CD14-positive monocyte (primary cell): ENCODE results near the gene MT1G. TPM values are rescaled to one million over a fixed set of nuclear protein-coding genes. Genes with fewer than 3 reads are reported as not detected.
"Not testable (repeated sequence)": the region's sequence is repeated elsewhere in the genome, so short reads cannot be mapped to it uniquely, and the experiment has no call there.

Source experiments
- DNase-seq, 3 donors: peaks; one replicate each; pipeline ENCODE4 v3.0.0-alpha.2; 2011 to 2022
- H2AFZ ChIP-seq: 2 replicates; pipeline ENCODE4 v1.6.0; 2012; ENCODE audit warnings: mild to moderate bottlenecking, low read depth, low read length, inconsistent platforms; ENCODE audit not compliant: insufficient read depth, poor library complexity, severe bottlenecking
- H3K27ac ChIP-seq, 2 donors: 1 replicate in 1 of 2; 2 replicates in 1 of 2; pipeline ENCODE4 v1.5.1; 2012 to 2013; ENCODE audit warnings: low read length in 2 of 2, control low read depth in 1 of 2, inconsistent platforms in 1 of 2, low read depth in 1 of 2, mild to moderate bottlenecking in 1 of 2
- H3K27me3 ChIP-seq, 2 donors: one replicate each; pipeline versions ENCODE4 v1.6.0 to v1.6.1; 2011 to 2013; ENCODE audit warnings: low read length in 2 of 2; ENCODE audit not compliant: control insufficient read depth in 2 of 2, insufficient read depth in 2 of 2
- H3K36me3 ChIP-seq, 2 donors: replicated peaks in 1 of 2; 1 replicate in 1 of 2; 2 replicates in 1 of 2; pipeline versions ENCODE4 v1.5.1 to v1.6.1; 2012 to 2013; ENCODE audit warnings: low read length in 2 of 2, control low read depth in 1 of 2, inconsistent platforms in 1 of 2, mild to moderate bottlenecking in 1 of 2; ENCODE audit not compliant: insufficient read depth in 2 of 2, control insufficient read depth in 1 of 2
- H3K4me1 ChIP-seq, 2 donors: 1 replicate in 1 of 2; 2 replicates in 1 of 2; pipeline versions ENCODE4 v1.5.1 to v1.6.1; 2012 to 2013; ENCODE audit warnings: low read length in 2 of 2, control low read depth in 1 of 2, inconsistent platforms in 1 of 2, mild to moderate bottlenecking in 1 of 2, moderate library complexity in 1 of 2; ENCODE audit not compliant: insufficient read depth in 2 of 2, control insufficient read depth in 1 of 2
- H3K4me2 ChIP-seq: replicated peaks from 2 replicates; pipeline ENCODE3; 2012; ENCODE audit warnings: low read length, moderate library complexity, mild to moderate bottlenecking; ENCODE audit not compliant: poor library complexity, severe bottlenecking; ENCODE audit errors: extremely low read depth
- H3K4me3 ChIP-seq, 3 experiments: fragments of 200-600 bp in 1 of 3; sonication (generic) in 1 of 3; replicated peaks in 1 of 3; 1 replicate in 2 of 3; 2 replicates in 1 of 3; pipeline ENCODE4 v1.5.1; 2011 to 2013; ENCODE audit warnings: low read length in 3 of 3, mild to moderate bottlenecking in 3 of 3, control low read depth in 2 of 3, low read depth in 2 of 3, inconsistent platforms in 1 of 3, moderate library complexity in 1 of 3
- H3K79me2 ChIP-seq: 2 replicates; pipeline ENCODE4 v1.6.0; 2012; ENCODE audit warnings: mild to moderate bottlenecking, control low read depth, inconsistent platforms, low read length, moderate library complexity; ENCODE audit not compliant: insufficient read depth
- H3K9ac ChIP-seq: 2 replicates; pipeline ENCODE4 v1.6.0; 2017; ENCODE audit warnings: low read length, mild to moderate bottlenecking; ENCODE audit not compliant: insufficient read depth, poor library complexity, severe bottlenecking
- H3K9me3 ChIP-seq, 2 donors: replicated peaks in 1 of 2; 1 replicate in 1 of 2; 2 replicates in 1 of 2; pipeline versions ENCODE4 v1.5.1 to v1.6.1; 2012 to 2013; ENCODE audit warnings: low read length in 2 of 2, control low read depth in 1 of 2; ENCODE audit not compliant: control insufficient read depth in 1 of 2, insufficient read depth in 1 of 2
- H4K20me1 ChIP-seq: 2 replicates; pipeline ENCODE4 v1.6.0; 2012; ENCODE audit warnings: mild to moderate bottlenecking, low read length, control low read depth, moderate library complexity; ENCODE audit not compliant: insufficient read depth
- H3K27ac Mint-ChIP-seq, 7 donors: one replicate each; pipeline ENCODE4 v1.8.0; 2020; ENCODE audit warnings: mild to moderate bottlenecking in 7 of 7, mixed read lengths in 7 of 7, moderate library complexity in 6 of 7, inconsistent platforms in 2 of 7
- H3K27me3 Mint-ChIP-seq, 3 donors: one replicate each; pipeline ENCODE4 v1.8.0; 2021 to 2022; ENCODE audit warnings: low read depth in 3 of 3, mild to moderate bottlenecking in 3 of 3, mixed read lengths in 3 of 3, moderate library complexity in 3 of 3, inconsistent platforms in 1 of 3
- H3K36me3 Mint-ChIP-seq, 2 donors: one replicate each; pipeline ENCODE4 v1.8.0; 2020; ENCODE audit warnings: mixed read lengths in 2 of 2, inconsistent platforms in 1 of 2, mild to moderate bottlenecking in 1 of 2
- H3K4me1 Mint-ChIP-seq: one replicate; pipeline ENCODE4 v1.8.0; 2020; ENCODE audit warnings: mild to moderate bottlenecking, mixed read lengths
- H3K4me3 Mint-ChIP-seq, 2 donors: one replicate each; pipeline ENCODE4 v1.8.0; 2020; ENCODE audit warnings: mild to moderate bottlenecking in 2 of 2, mixed read lengths in 2 of 2, moderate library complexity in 1 of 2
- H3K9me3 Mint-ChIP-seq, 7 donors: one replicate each; pipeline ENCODE4 v1.8.0; 2020 to 2022; ENCODE audit warnings: mixed read lengths in 7 of 7, mild to moderate bottlenecking in 6 of 7, moderate library complexity in 6 of 7, inconsistent platforms in 2 of 7
- WGBS: methylation state at CpG from one replicate; pipeline ENCODE4 v1.1.5; 2013; ENCODE audit warnings: missing lambda C conversion rate; ENCODE audit not compliant: insufficient coverage; 5-methylcytosine and 5-hydroxymethylcytosine counted together
- intact Hi-C, 2 donors: fragments of 100-400 bp; cut with micrococcal nuclease; formaldehyde crosslinking; loops; one replicate each; pipeline versions ENCODE4 v1.15.0 to v1.15.1; 2023
- polyA minus RNA-seq: library from RNA; depleted of rRNA, polyadenylated mRNA; stranded (reverse); fragments of >200 nt; gene quantifications from 2 replicates; pipeline ENCODE4 v1.2.3, GENCODE V29; 2012
- polyA plus RNA-seq, 3 donors: library from polyadenylated mRNA; depleted of rRNA in 1 of 3; unstranded in 2 of 3; stranded (reverse) in 1 of 3; fragments of 300-500 nt in 2 of 3; fragments of >200 nt in 1 of 3; fragmentation: Illumina TruSeq in 2 of 3; gene quantifications; 1 replicate in 2 of 3; 2 replicates in 1 of 3; pipeline ENCODE4 v1.2.3, GENCODE V29; 2012 to 2021
- total RNA-seq, 12 experiments: library from RNA in 1 of 12; stranded (reverse) in 1 of 12; fragments of 120-200 nt in 1 of 12; gene quantifications; one replicate each; pipeline ENCODE4 v1.2.4 and lab custom pipeline; 2013 to 2026; ENCODE audit warnings: mixed read lengths in 6 of 12, inconsistent platforms in 1 of 12
- TF ChIP-seq, protein P1 (sequence below): fragments of 200-600 bp; IDR thresholded peaks from one replicate; pipeline ENCODE4 v1.8.0; 2022; ENCODE audit warnings: antibody characterized with exemption, mild to moderate bottlenecking

The MT1G gene
- 0.15 TPM for total RNA-seq (2013)
- 1 to 10 TPM in 2 of 3 donors, not detected in 1; 1.1 to 1.4 TPM for polyA plus RNA-seq
- not detected in 2 replicates for polyA minus RNA-seq
- 0 to 0.45 (median 0) reads per million in 11 experiments for total RNA-seq (lab: John Stamatoyannopoulos, UW)

DNA sequence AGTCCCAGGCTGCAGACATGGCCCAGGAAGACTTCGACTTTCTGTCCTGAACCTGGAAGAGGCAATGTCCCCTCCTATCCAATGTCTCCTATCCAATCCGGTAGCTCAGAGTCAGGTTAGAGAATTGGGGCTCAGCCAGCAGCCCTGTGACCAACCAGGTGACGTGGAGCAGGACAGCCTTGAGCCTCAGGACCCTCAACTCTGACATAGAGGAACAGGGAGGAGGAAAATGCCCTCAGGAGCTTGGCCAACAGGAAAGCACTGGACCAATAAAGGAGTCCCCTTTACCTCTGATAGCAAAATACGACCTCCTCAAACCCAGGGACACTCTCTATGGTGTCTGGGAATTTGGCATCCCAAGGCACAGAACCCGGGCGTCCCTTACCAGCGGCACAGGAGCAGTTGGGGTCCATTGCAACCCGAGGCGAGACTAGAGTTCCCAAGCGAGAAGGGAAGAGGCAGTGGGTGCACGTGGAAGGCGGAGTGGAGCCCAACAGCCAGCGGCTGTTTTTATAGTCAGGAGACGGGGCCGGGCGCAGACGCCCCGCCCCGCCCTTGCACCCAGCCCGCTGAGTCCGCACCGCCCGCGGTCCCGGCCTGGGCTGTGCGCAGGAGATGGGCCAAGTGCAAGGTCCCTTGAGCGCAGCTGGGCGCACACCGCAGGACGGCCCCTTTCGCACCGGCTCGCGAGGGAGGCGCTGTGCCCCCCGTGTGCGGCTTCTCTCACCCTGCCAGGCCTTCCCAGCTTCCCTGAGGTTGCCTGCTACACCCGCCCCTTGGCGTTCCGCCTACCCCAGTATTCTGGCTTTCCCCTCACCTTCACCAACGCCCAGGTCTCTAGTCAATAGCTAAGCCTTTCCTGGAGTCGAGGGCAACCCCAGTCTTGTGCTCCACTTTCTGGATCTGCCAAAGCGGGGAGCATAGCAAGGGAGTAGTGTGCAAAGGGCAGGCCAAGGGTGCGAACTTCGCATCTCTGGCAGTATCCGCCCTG is at the start of gene MT1G:
Gene MT1G, minus strand, starts transcription at position 485 of the 991 bp plus-strand sequence. Its CDS starts 72 bp downstream, at position 413.
- peaks cover 11 to 20% of the 10 kb centered on the region in 2 donors for H3K4me1 ChIP-seq
- no peak within 1 kb of the TSS for H3K9ac ChIP-seq
- peak within 1 kb of the TSS in 1 of 3 experiments; percentile 31 for H3K4me3 ChIP-seq
- intact Hi-C loops = no loop called here
- H3K9me3 ChIP-seq = peaks cover 0 to 34% of the 10 kb centered on the region in 2 donors
- H3K27ac ChIP-seq = no peak within 1 kb of the TSS
- TF ChIP-seq, protein P1, sequence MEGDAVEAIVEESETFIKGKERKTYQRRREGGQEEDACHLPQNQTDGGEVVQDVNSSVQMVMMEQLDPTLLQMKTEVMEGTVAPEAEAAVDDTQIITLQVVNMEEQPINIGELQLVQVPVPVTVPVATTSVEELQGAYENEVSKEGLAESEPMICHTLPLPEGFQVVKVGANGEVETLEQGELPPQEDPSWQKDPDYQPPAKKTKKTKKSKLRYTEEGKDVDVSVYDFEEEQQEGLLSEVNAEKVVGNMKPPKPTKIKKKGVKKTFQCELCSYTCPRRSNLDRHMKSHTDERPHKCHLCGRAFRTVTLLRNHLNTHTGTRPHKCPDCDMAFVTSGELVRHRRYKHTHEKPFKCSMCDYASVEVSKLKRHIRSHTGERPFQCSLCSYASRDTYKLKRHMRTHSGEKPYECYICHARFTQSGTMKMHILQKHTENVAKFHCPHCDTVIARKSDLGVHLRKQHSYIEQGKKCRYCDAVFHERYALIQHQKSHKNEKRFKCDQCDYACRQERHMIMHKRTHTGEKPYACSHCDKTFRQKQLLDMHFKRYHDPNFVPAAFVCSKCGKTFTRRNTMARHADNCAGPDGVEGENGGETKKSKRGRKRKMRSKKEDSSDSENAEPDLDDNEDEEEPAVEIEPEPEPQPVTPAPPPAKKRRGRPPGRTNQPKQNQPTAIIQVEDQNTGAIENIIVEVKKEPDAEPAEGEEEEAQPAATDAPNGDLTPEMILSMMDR = no peak
- peaks cover 0 to 2% of the 10 kb centered on the region in 2 donors for H3K36me3 Mint-ChIP-seq
- peak within 1 kb of the TSS; percentile 58 for H3K4me2 ChIP-seq
- DNase-seq = peak in 1 of 3 donors; percentile 7
- 8% methylated on average over 44 of the region's 46 CpGs for WGBS
- peak within 1 kb of the TSS in 2 of 7 donors; percentile 4 to 45 for H3K27ac Mint-ChIP-seq
- peaks cover 75 to 99% of the 10 kb centered on the region in 2 donors for H3K27me3 ChIP-seq
- peak within 1 kb of the TSS; percentile 51 to 87 for H3K4me3 Mint-ChIP-seq
- H3K36me3 ChIP-seq = no peaks in the 10 kb centered on the region
- no peaks in the 10 kb centered on the region for H3K79me2 ChIP-seq
- H3K27me3 Mint-ChIP-seq = peaks cover 88 to 98% (median 95%) of the 10 kb centered on the region in 3 donors
- H3K9me3 Mint-ChIP-seq = peaks cover 0 to 18% (median 4%) of the 10 kb centered on the region in 7 donors
- peaks cover 27% of the 10 kb centered on the region for H3K4me1 Mint-ChIP-seq
- H4K20me1 ChIP-seq = no peaks in the 10 kb centered on the region
- peak within 1 kb of the TSS; percentile 42 for H2AFZ ChIP-seq

DNA sequence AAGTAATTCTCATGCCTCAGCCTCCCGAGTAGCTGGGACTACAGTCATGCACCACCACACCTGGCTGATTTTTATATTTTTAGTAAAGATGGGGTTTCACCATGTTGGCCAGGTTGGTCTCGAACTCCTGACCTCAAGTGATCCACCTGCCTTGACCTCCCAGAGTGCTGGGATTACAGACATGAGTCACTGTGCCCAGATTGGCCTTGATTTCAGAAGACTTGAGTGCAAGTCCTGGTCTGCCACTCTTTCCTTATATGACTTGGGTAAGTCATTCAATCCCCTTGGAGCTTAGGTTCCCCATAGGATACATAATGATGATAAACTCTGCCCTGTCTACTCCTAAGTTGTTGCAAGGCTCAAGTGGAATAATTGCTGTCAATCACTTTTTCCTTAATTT is 49.7 kb upstream of the MT1G start:
- H3K4me1 Mint-ChIP-seq, H3K36me3 Mint-ChIP-seq, H3K27ac Mint-ChIP-seq, H3K9me3 Mint-ChIP-seq, H4K20me1 ChIP-seq, H3K27ac ChIP-seq, H3K27me3 Mint-ChIP-seq, DNase-seq, H3K79me2 ChIP-seq, H3K4me3 Mint-ChIP-seq, intact Hi-C loops, H3K4me3 ChIP-seq, H3K36me3 ChIP-seq, H3K27me3 ChIP-seq, H3K9ac ChIP-seq, H3K4me2 ChIP-seq, H3K9me3 ChIP-seq, H2AFZ ChIP-seq, H3K4me1 ChIP-seq: not testable (repeated sequence)
- WGBS = 100% methylated on average over 1 of the region's 2 CpGs
